Stimulated activated CD4-positive, alpha-beta T cell treated with anti-CD3 and anti-CD28 coated beads, TNF-alpha, amount 100 ng/mL, for 4 hours (primary cell): Measurements from ENCODE around the gene KRTAP5-2.

Experiments used
- DNase-seq, 3 experiments: peaks; one replicate each; pipeline ENCODE4 v3.0.0-alpha.2; 2020; ENCODE audit warnings: low read depth in 3 of 3

Gene KRTAP5-2

DNA sequence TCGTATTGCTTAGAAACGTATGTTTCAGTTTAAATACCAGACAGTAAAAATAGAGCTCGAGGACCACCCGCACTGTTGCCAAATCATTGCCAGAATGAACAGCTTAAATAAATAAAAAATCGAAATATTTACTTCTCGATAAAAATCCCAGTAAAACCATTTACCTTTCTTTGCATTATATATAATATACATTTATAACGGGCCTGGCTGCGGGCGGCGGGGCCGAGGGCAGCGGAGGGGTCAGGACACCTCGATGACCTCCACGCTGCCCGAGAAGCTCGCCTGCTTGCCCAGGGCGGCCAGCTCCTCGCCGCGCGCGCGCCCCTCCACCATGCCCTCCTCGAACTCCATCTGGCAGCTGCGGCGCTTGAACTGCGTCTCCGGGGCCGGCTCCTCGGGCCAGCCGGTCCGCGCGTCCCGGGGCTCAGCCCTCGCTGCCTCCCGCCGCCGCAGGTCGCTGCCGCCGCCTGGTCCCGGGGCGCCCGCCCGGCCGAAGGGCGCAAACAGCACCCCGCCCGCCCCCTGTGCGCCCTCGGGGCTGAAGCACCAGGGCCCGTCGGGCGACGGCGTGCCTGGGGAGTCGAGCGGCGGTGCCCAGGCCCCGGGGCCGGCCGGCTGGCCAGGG lies 41.7 kb downstream of the KRTAP5-2 start:
- no peak for DNase-seq

DNA sequence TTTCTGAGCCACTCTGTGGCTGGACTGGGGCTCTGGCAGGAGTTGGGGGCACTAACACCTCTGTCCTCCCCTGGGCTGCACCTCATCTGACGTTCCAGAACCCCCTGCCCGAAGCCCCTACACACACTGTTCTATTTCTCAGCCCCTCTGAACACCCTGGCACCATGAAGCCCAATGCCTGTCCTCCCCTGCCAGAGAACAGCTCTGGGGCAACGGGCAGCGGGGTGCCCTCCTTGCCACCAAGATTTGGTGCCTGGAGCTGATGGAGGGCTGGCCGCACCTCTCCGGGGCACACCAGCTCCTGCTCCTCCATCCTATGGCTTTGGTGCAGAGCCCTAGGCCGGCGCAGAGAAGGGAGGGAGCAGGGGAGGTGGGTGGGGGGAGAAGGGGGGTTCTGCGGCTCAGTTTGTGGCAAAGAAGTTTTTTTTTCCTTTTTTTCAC lies 42.4 kb downstream of the KRTAP5-2 start:
- no peak for DNase-seq

DNA sequence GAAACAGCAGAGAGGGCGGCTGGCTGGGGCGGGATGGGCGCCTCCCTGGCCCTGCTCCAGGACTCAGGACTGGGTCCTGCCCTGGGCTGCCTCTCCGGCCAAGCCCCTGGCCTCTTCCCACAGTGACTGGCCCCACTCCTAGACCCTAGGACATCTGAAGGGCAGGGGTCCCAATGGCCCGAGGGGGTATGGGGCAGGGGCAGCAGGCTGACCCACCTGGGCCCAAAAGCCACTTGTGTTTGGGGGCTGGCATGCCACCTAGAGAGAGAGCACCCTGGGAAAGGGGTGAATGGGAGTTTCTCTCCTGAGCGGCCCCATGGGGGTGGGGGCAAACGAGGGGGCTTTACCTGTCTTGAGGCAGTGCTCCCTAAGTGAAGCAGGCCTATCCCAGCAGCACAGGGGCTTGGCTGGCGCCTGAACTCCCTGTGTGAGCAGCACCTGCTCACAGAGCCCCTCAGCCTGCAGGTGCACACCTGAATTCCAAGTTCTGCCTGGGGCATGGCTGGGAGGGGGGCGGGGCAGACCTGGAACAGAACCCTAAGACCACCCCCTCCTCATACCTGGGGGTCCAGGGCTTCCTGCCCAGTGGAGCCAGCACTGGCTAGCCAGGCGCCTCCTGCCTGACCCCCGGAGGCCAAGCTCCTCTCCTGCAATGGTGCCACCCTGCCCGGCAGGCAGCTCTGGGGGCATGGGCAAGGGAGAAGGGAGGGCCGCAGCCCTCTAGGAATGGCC lies 42.9 kb downstream of the KRTAP5-2 start:
- DNase-seq = no peak

DNA sequence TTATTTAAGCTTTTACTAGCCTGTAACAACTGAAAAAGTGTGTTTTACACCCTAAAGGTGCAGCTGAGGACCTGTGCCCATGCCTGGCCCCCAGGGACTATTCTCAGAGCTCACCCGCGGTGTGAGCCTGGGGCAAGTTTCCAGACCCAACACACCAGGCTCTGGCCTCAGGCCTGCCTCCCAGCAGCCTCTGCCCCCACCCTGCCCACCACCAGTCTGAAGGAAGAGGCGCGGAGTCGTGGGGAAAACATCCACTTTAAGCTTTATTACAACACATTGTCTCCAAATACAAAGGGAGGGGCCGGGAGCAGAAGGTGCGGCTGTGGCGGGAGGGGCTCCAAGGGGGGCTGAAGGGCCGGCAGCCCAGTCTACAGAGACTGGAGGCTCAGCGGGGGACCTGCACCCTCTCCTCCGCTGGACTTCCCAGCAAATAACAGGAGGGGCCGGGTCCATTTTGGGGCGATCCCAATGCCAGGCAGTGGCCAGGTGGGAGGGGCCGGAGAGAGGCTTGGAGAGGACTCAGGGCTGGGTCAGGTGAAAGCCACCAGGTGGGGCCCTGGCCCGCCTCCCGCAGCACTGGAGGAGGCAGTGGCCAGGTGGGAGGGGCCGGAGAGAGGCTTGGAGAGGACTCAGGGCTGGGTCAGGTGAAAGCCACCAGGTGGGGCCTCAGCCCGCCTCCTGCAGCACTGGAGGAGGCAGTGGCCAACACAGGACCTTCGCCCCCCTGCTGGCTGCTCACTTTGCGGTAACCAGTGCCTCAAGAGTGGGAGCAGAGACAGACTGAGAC lies 44.1 kb downstream of the KRTAP5-2 start:
- DNase-seq = no peak

DNA sequence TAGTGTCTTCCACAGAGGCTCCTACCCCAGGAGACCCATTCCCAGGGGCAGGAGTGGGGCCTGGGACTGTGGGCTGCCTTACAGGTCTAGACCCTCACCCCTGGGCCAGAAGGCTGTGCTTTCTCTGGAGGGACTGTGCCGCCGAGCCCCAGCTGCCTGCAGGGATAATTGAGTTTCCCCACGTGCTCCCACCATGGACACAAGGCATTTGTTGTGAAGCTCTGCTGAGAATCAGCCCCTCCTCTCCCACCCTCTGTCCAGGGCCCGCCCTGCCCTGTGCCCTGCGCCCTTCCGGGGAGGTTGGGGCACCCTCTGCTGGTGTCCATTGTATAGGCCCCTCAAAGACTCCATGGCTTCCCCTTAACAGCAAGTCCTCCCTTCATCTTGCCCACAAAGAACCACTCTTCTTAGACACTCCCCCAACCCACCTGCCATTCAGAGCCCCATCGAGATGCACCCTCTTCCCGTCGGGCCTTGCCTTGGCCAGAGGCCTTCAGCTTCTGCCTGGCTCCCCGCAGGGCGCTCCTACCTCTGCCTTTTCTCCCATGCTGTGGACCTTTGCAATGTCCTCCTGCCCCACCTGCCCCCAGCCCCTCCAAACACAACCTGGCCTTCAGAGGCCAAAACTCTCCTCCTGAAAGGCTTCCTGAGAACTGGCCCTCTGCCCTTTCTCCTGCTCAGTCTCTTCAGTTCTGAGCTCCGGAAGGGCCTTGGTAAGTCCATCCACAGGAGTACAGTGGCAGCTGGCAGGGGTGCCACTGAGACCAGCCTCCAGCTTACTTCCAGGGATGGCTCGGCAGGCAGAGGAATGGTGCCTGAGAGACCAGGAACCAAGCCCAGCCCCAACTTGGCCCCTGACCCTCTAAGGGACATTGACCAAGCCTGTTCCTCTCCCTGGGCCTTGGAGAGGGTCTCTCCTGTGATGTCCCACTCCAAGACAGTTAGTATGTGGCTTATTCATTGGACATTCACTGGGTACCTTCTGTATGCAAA lies 48.5 kb downstream of the KRTAP5-2 start:
- no peak for DNase-seq

DNA sequence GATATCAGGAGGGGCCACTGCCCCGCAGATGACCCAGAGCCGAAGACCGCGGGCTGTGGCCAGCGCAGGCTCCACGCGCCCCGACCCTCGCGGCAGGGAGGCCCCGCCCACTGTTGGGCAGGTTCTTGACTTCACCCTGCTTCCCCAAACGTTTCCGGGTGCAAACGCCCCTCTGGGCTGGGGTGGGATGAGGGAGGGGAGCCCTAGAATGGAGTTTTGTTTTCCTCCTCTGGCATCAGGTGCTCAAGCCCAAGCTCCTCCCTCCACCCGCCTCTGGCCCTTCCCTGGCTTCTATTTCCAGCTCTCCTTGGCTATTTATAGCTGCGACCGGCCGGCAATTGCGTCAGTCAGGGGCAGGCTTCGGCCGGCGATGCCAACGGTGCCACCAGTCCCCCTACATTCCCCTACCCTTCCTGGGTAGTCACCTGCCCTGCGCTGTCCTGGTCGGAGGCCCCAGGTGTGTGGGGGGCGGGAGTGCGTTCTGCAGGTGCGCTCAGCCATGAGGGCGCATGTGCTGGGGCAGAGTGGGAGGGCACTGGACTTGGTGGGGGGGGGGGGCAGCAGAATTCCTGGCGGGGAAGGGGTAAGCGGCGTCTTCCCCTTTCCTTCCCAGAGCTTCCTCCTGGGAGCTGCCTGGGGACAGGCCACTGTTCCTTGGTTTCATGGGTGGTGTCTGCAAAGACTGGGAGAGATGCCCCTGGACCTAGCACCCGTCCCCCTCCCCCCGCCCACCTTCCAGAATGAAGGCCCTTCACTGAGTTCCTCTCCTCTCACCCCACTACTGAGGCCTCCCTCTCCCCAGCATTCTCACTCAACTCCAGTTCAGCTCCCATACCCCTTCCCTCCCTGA lies 49.6 kb downstream of the KRTAP5-2 start:
- DNase-seq = no peak

DNA sequence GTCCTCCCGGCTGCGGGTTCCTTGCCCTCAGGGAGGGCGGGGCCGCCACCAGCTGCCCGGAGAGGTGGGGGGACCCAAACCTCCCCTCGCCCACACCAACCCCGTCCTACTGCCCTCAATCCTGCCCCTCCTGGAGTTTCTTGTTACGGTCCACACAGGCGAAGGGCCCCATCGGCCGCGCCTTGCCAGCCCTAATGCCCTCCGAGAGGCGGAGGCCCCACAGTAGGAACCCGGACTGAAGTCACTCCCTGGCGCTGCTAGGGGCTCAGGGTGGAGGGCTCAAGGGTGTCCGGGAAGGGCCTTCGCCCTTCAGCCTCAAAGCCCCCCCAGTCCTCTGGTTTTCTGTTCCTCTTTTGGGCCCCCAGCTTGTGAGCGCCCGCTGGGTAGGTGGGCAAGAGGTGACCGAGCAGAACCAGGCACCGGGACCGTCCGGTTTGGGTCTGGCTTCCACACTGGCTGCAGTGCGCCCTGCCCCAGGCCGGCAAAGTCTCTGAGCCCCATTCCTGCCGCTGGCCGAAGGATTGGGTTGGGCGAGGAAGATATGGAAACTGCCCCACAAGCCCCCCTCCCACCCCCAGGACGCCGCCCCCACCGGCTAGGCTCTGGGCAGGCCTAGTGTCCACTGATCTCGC lies 50.5 kb downstream of the KRTAP5-2 start:
- DNase-seq = no peak
